ENCODE data around the gene RAD51B.

RAD51B gene

DNA sequence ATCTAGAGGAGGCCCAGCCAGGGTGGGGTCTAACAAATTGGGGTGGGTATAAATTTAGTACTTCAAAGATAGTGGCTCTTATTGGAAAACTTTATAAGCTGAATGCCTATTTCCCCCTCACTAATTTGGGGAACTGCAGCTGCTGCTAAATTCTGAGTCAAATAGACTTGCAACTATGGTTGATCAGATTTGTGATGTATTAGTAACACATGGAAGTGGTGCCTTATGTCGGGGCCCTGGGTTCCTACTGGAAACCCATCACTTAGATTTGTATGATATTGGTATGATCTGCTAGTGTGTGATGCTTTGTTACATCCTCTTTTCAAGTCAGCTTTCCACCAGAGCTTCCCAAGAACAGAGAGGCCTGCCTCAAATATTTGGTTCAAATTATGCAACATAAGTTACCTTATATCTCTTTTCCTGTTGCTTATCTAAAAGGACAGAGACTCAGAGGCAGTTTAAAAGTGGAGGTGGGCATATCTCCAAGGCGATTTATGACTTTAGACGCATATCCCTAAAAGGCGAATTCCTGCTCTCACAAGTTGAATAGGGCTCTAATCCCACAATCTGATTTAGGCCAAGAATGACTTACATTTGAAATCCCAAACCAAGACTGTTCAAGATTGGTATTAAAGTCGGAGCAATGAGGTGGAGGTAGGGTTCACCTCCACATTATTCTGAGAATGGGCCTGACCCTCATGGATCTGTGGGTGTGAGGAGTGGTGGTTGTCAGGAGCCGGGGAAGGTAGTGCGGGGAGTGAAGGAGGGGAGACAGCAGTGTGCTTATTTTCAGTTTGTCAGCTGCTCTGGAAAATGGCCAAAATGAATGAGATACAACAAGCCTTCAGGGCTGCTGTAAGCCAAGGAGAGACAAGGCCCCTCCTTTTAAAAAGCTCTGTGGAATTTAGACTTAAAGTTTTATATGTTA lies 425.8 kb downstream of the RAD51B start:
- peak overlapping the region; percentile 26 for H3K27ac Mint-ChIP-seq
- peaks cover 26% of the 10 kb centered on the region for H3K4me1 Mint-ChIP-seq
- no peak overlapping the region for H3K4me3 Mint-ChIP-seq
- H3K36me3 Mint-ChIP-seq, result no peaks in the 10 kb centered on the region
- no peaks in the 10 kb centered on the region for H3K9me3 Mint-ChIP-seq
- no peaks in the 10 kb centered on the region for H3K27me3 Mint-ChIP-seq

- peaks cover 34% of the 10 kb centered on the region for H3K4me1 Mint-ChIP-seq
- H3K4me3 Mint-ChIP-seq, result no peak overlapping the region
- peak overlapping the region; percentile 30 for H3K27ac Mint-ChIP-seq
- H3K27me3 Mint-ChIP-seq, result no peaks in the 10 kb centered on the region
- no peaks in the 10 kb centered on the region for H3K36me3 Mint-ChIP-seq
- H3K9me3 Mint-ChIP-seq, result no peaks in the 10 kb centered on the region
Observed at GRCh38 chr14:68246074-68246785, 426.7 kb downstream of the RAD51B start.

GRCh38 chr14:68246786-68247105 lies 427.2 kb downstream of the RAD51B start:
- Mint-ChIP-seq H3K4me1 (peaks cover 39% of the 10 kb centered on the region), H3K27me3 (no peaks in the 10 kb centered on the region), H3K9me3 (no peaks in the 10 kb centered on the region), H3K36me3 (no peaks in the 10 kb centered on the region), H3K27ac (no peak overlapping the region), H3K4me3 (no peak overlapping the region)

DNA sequence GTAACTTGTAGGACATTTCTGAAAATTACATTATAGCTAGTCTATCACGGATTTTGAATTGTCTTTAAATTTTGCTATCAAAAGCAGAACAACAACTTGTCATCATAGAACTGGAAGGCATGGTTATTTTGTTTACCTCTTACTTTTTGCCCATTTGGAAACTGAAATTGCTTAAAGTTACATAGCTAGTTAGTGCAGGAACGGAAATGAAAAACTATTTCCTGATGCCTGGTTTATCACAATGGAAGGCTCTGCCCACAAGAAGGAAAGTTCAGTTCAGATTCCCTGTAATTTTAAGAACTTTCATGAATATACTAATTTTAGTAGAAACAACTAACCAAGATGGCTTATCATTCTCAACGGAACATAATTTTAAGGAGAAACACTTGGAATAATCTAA lies 427.7 kb downstream of the RAD51B start:
- Mint-ChIP-seq H3K4me1 (peaks cover 42% of the 10 kb centered on the region), H3K9me3 (no peaks in the 10 kb centered on the region)

DNA sequence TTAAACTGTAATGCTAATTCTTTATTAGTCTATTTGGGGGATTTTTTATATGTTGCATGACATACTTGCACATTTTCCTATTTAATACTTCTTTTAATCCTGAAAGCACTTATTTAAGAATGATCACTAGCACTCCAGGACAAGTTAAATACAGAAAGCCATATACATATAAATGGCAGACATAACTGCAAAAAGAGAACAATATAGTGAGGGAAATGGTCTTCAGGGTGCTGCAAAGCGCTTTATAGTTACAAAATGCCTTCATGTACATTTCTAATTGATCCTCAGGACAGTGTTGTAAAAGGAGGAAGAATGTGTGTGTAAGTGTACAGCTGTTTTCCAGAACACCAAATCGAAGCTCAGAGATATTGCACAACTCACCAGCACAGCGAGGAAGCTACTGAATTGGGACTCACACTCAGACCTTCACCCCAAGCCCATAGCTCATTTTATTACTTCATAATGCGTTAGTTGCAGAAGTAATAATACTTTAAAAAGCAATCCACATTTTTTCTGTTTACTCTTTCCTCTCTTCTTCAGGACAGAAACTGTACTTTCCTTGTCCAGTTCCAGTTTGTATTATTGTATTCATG lies 428.2 kb downstream of the RAD51B start:
- Mint-ChIP-seq H3K4me3 (no peak overlapping the region), H3K4me1 (peaks cover 42% of the 10 kb centered on the region)

More for the DNA sequence above, 427.7 kb downstream of the RAD51B start:
- Mint-ChIP-seq H3K4me3 (no peak overlapping the region), H3K27me3 (no peaks in the 10 kb centered on the region), H3K36me3 (no peaks in the 10 kb centered on the region), H3K27ac (no peak overlapping the region)

DNA sequence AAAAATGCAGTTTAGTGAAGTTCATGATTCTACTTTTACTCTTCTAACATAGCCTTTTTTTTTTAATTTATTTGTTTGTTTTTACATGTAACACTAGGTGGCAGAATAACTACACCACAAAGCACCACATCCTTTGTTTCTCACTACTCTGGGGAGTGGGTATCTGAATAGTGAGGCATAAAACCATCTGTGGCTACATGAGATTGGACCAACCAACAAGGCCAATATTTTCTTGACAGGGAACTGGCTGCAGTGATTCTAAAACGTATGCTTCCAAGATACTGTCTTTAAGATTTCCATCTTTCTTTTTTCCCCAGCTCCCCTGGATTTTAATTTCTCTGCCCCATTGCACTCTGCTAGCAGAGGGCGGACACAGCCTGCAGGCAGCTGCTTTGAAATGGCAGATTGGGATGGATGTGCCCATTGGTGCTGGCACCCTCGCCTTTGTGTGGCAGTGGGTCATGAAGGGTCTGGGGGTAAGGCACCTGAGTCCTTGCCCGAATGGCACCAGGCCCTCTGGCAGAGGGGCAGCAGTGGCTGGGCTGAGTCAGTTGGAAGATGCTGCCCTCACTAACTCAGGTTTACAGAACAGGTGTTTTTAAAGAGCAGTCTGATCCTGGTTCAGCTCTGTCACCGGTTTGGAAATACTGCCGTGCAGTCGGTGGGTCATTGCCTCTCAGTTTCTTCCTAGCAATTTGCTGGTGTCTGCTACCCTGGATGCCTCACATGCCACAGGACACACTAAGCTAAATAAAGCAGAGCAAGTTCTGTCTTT lies 429.1 kb downstream of the RAD51B start:
- peaks cover 42% of the 10 kb centered on the region for H3K4me1 Mint-ChIP-seq
- peak overlapping the region; percentile 35 for H3K27ac Mint-ChIP-seq
- no peaks in the 10 kb centered on the region for H3K9me3 Mint-ChIP-seq
- no peaks in the 10 kb centered on the region for H3K36me3 Mint-ChIP-seq
- H3K27me3 Mint-ChIP-seq, result no peaks in the 10 kb centered on the region
- H3K4me3 Mint-ChIP-seq, result no peak overlapping the region

More for the DNA sequence above, 428.2 kb downstream of the RAD51B start:
- Mint-ChIP-seq H3K27me3 (no peaks in the 10 kb centered on the region), H3K9me3 (no peaks in the 10 kb centered on the region), H3K27ac (peak overlapping the region; percentile 51), H3K36me3 (no peaks in the 10 kb centered on the region)

GRCh38 chr14:68249661-68250451 lies 430.3 kb downstream of the RAD51B start:
- peak overlapping the region; percentile 19 for H3K4me3 Mint-ChIP-seq
- peaks cover 54% of the 10 kb centered on the region for H3K4me1 Mint-ChIP-seq
- H3K27ac Mint-ChIP-seq, result peak overlapping the region; percentile 93
- no peaks in the 10 kb centered on the region for H3K27me3 Mint-ChIP-seq
- H3K9me3 Mint-ChIP-seq, result no peaks in the 10 kb centered on the region
- no peaks in the 10 kb centered on the region for H3K36me3 Mint-ChIP-seq

- no peaks in the 10 kb centered on the region for H3K36me3 Mint-ChIP-seq
- H3K27me3 Mint-ChIP-seq, result no peaks in the 10 kb centered on the region
- H3K4me1 Mint-ChIP-seq, result peaks cover 67% of the 10 kb centered on the region
- H3K9me3 Mint-ChIP-seq, result no peaks in the 10 kb centered on the region
- peak overlapping the region; percentile 80 for H3K27ac Mint-ChIP-seq
- peak overlapping the region; percentile 49 for H3K4me3 Mint-ChIP-seq
Observed at GRCh38 chr14:68250927-68251768, 431.6 kb downstream of the RAD51B start.

DNA sequence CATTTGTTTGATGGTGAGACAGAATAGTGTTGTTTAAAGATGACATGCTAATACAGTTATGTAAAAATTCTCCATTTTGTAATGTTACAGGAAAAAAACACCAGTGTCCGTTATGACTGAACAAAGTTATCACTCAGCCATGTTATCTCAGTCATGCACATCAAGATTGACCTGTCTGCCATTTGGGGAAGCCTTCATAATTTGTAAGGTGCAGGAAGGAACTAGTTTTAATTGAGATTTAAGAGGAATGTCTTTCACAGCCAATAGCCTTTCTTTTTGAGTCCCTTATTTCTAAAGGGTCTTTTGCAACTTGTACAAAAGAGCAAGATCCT lies 432.2 kb downstream of the RAD51B start:
- Mint-ChIP-seq H3K4me3 (no peak overlapping the region), H3K36me3 (no peaks in the 10 kb centered on the region), H3K4me1 (peaks cover 73% of the 10 kb centered on the region), H3K9me3 (no peaks in the 10 kb centered on the region), H3K27ac (peak overlapping the region; percentile 80), H3K27me3 (no peaks in the 10 kb centered on the region)

DNA sequence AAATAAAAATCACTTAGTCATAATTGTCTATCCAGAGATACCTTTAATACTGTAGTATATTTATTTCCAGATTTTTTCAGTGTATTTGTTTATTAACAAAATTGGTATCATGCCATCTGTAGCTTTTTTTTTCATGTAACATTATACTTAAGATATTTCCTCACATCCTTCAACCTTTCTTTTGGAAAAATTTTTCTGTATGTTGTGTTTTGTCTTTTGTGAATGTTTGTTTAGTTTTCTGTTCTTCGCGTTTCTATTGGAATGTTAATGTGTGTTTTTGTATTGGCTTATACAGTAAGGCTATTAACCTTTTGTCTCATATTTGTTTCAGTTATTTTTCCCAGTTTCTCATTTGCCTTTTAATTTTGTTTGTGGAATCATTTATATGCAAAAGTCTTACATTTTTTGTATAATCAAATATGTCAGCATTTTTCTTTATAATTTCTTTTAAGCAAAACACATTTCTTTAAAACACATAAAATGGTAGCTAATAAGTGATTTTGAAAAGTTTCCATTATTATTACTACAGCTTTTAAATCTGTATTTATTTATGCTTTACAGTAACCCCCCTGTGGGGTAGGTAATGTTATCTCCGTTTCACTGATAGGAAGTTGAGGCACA lies 433.7 kb downstream of the RAD51B start:
- H3K27me3 Mint-ChIP-seq, result no peaks in the 10 kb centered on the region
- H3K27ac Mint-ChIP-seq, result no peak overlapping the region
- H3K4me3 Mint-ChIP-seq, result no peak overlapping the region

DNA sequence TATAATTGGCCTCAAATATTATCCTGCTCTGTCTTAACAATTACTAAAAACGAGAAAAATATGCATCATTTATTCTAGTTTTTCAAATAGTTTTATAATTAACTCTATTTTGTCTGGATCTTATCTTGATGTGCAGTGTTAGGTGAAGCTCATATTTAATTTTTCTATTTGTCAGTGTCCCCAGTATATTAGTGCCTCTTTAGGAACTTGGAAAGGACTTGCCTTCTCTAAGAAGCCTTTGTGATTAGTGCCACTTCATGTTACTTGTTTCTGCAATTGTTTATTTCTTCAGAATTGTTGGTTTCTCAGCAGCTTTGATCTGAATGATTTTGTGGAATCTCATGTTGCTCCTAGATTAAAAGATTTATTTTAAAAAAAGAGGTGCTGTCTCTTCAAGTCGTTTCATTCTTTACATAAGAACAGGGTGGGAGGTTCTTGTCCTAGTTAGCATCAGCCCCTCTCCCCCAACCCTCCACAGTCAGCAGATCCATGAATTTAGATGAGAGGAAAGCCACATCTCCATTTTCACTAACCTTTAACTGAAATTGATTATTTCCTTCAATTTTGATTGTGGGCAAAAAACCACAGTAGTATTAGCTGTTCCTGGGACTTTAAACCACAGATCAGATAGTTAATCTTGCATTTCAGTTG lies 434.4 kb downstream of the RAD51B start:
- H3K4me1 Mint-ChIP-seq, result peaks cover 76% of the 10 kb centered on the region
- no peaks in the 10 kb centered on the region for H3K27me3 Mint-ChIP-seq
- H3K4me3 Mint-ChIP-seq, result no peak overlapping the region
- no peak overlapping the region for H3K27ac Mint-ChIP-seq
- no peaks in the 10 kb centered on the region for H3K36me3 Mint-ChIP-seq
- H3K9me3 Mint-ChIP-seq, result peaks cover 6% of the 10 kb centered on the region

More for the DNA sequence above, 433.7 kb downstream of the RAD51B start:
- H3K4me1 Mint-ChIP-seq, result peaks cover 76% of the 10 kb centered on the region
- no peaks in the 10 kb centered on the region for H3K36me3 Mint-ChIP-seq
- peaks cover under 1% of the 10 kb centered on the region for H3K9me3 Mint-ChIP-seq

GRCh38 chr14:68254669-68255527 lies 435.3 kb downstream of the RAD51B start:
- Mint-ChIP-seq H3K27ac (peak overlapping the region; percentile 43), H3K27me3 (no peaks in the 10 kb centered on the region), H3K4me3 (no peak overlapping the region), H3K4me1 (peaks cover 77% of the 10 kb centered on the region), H3K9me3 (peaks cover 6% of the 10 kb centered on the region), H3K36me3 (no peaks in the 10 kb centered on the region)
